IMR-90 (cell line): ENCODE measurements around the gene PGGT1B. TPM values are rescaled to one million over a fixed set of nuclear protein-coding genes. Genes with fewer than 3 reads are reported as not detected.

Experiments used
- ATAC-seq: fragments of 200-7000 bp; cut with Tn5 transposase; 2 replicates; pipeline ENCODE4 v1.9.1; 2020; ENCODE audit warnings: low read depth, mild to moderate bottlenecking, moderate library complexity
- BruUV-seq: library from RNA; stranded (reverse); fragments of 400-500 nt; replicated peaks from 2 replicates; lab custom pipeline; 2021; lab: Mats Ljungman, UMichigan
- CTCF ChIA-PET: fragments of 300-600 bp; formaldehyde crosslinking; extraction: SDS; loops from one replicate; lab custom pipeline; 2021; ENCODE audit warnings: antibody characterized with exemption; lab: Yijun Ruan, JAX
- POLR2A ChIA-PET: fragments of 300-600 bp; sonication (Branson Sonifier 250); formaldehyde crosslinking; loops from one replicate; lab custom pipeline; 2022; ENCODE audit warnings: antibody characterized with exemption; ENCODE audit not compliant: unreplicated experiment; lab: Charles Lee
- DNase-seq: peaks from one replicate; pipeline ENCODE4 v3.0.0; 2013
- H2AFZ ChIP-seq: replicated peaks from 2 replicates; pipeline ENCODE3; 2013; ENCODE audit warnings: low read length, mild to moderate bottlenecking; ENCODE audit not compliant: poor library complexity
- H2AK5ac ChIP-seq: 2 replicates; pipeline ENCODE4 v1.6.1; 2013; ENCODE audit warnings: low read depth, low read length, inconsistent platforms
- H2AK9ac ChIP-seq: replicated peaks from 2 replicates; pipeline ENCODE3; 2013; ENCODE audit warnings: mild to moderate bottlenecking, low read depth, low read length, moderate library complexity; ENCODE audit not compliant: poor library complexity
- H2BK120ac ChIP-seq: 2 replicates; pipeline ENCODE4 v1.6.1; 2013; ENCODE audit warnings: low read depth, low read length, inconsistent platforms
- H2BK15ac ChIP-seq: 3 replicates; pipeline ENCODE4 v1.6.1; 2013; ENCODE audit warnings: low read depth, low read length, inconsistent platforms
- H2BK20ac ChIP-seq: 2 replicates; pipeline ENCODE4 v1.6.1; 2013; ENCODE audit warnings: low read depth, mild to moderate bottlenecking, inconsistent platforms, low read length, moderate library complexity
- H2BK5ac ChIP-seq: 2 replicates; pipeline ENCODE4 v1.6.1; 2013; ENCODE audit warnings: mild to moderate bottlenecking, low read depth, low read length, inconsistent platforms; ENCODE audit not compliant: poor library complexity, severe bottlenecking
- H3K14ac ChIP-seq: replicated peaks from 2 replicates; pipeline ENCODE4 v1.6.1; 2013; ENCODE audit warnings: low read depth, low read length, inconsistent platforms
- H3K18ac ChIP-seq: 2 replicates; pipeline ENCODE4 v1.6.1; 2013; ENCODE audit warnings: low read depth, low read length, control low read depth
- H3K23ac ChIP-seq: 2 replicates; pipeline ENCODE4 v1.6.1; 2013; ENCODE audit warnings: low read depth, low read length, inconsistent platforms
- H3K27ac ChIP-seq: 2 replicates; pipeline ENCODE4 v1.5.1; 2013; ENCODE audit warnings: mild to moderate bottlenecking, control low read depth, low read length; ENCODE audit not compliant: insufficient read depth
- H3K27me3 ChIP-seq: 2 replicates; pipeline ENCODE4 v1.6.1; 2013; ENCODE audit warnings: low read length; ENCODE audit not compliant: control insufficient read depth, insufficient read depth
- H3K36me3 ChIP-seq: 2 replicates; pipeline ENCODE4 v1.6.1; 2013; ENCODE audit warnings: low read length, mixed read lengths; ENCODE audit not compliant: control insufficient read depth, insufficient read depth
- H3K4ac ChIP-seq: 2 replicates; pipeline ENCODE4 v1.6.1; 2013; ENCODE audit warnings: low read depth, low read length, inconsistent platforms
- H3K4me1 ChIP-seq: 2 replicates; pipeline ENCODE4 v1.6.1; 2013; ENCODE audit warnings: low read length, mixed read lengths; ENCODE audit not compliant: control insufficient read depth, insufficient read depth
- H3K4me2 ChIP-seq: 2 replicates; pipeline ENCODE4 v1.6.1; 2013; ENCODE audit warnings: low read depth, mild to moderate bottlenecking, control low read depth, low read length, moderate library complexity
- H3K4me3 ChIP-seq: 2 replicates; pipeline ENCODE4 v1.5.1; 2013; ENCODE audit warnings: low read depth, mild to moderate bottlenecking, control low read depth, low read length, moderate library complexity; ENCODE audit not compliant: insufficient read depth
- H3K56ac ChIP-seq: 2 replicates; pipeline ENCODE4 v1.6.1; 2013; ENCODE audit warnings: low read length, inconsistent platforms; ENCODE audit not compliant: insufficient read depth; ENCODE audit errors: extremely low read depth
- H3K79me1 ChIP-seq, 2 experiments: 2 replicates each; pipeline ENCODE4 v1.6.1; 2013; ENCODE audit warnings: low read length in 2 of 2, inconsistent platforms in 1 of 2, low read depth in 1 of 2
- H3K9ac ChIP-seq: 2 replicates; pipeline ENCODE4 v1.6.1; 2013; ENCODE audit warnings: low read depth, low read length, control low read depth
- H3K9me1 ChIP-seq: 2 replicates; pipeline ENCODE4 v1.6.1; 2013; ENCODE audit warnings: low read length, inconsistent platforms; ENCODE audit not compliant: insufficient read depth
- H3K9me3 ChIP-seq: 2 replicates; pipeline ENCODE4 v1.6.1; 2013; ENCODE audit warnings: low read length; ENCODE audit not compliant: control insufficient read depth, insufficient read depth
- H4K20me1 ChIP-seq: 2 replicates; pipeline ENCODE4 v1.6.1; 2013; ENCODE audit warnings: low read length, inconsistent platforms; ENCODE audit not compliant: insufficient read depth
- H4K5ac ChIP-seq: 2 replicates; pipeline ENCODE4 v1.6.1; 2013; ENCODE audit warnings: mild to moderate bottlenecking, low read depth, low read length, control low read depth
- H4K8ac ChIP-seq, 2 experiments: 2 replicates each; pipeline ENCODE4 v1.6.1; 2013; ENCODE audit warnings: low read depth in 2 of 2, low read length in 2 of 2, control low read depth in 1 of 2, inconsistent platforms in 1 of 2
- H4K91ac ChIP-seq: 2 replicates; pipeline ENCODE4 v1.6.1; 2013; ENCODE audit warnings: low read depth, low read length, inconsistent platforms; ENCODE audit not compliant: insufficient read depth
- CEBPB ChIP-seq: IDR thresholded peaks from 2 replicates; pipeline ENCODE4 v1.6.1; 2012; ENCODE audit warnings: low read depth, low read length, improper control_type of control experiment
- FOS ChIP-seq: fragments of 150-350 bp; IDR thresholded peaks from 2 replicates; pipeline ENCODE4 v1.6.1; 2016; ENCODE audit warnings: low read depth, low read length
- MAFK ChIP-seq: IDR thresholded peaks from 2 replicates; pipeline ENCODE4 v1.6.1; 2012; ENCODE audit warnings: low read depth, low read length, improper control_type of control experiment
- MAZ ChIP-seq: IDR thresholded peaks from 2 replicates; pipeline ENCODE4 v1.6.1; 2012; ENCODE audit warnings: low read depth, mild to moderate bottlenecking, low read length, improper control_type of control experiment, moderate library complexity, borderline replicate concordance
- MXI1 ChIP-seq: IDR thresholded peaks from 2 replicates; pipeline ENCODE4 v1.6.1; 2012; ENCODE audit warnings: low read depth, mild to moderate bottlenecking, low read length, moderate library complexity, borderline replicate concordance
- NFE2L2 ChIP-seq: fragments of 150-350 bp; IDR thresholded peaks from 2 replicates; pipeline ENCODE4 v1.6.1; 2016; ENCODE audit warnings: low read depth, mild to moderate bottlenecking, low read length
- POLR2A ChIP-seq: IDR thresholded peaks from 2 replicates; pipeline ENCODE4 v1.6.1; 2012; ENCODE audit warnings: mild to moderate bottlenecking, low read depth, low read length
- RAD21 ChIP-seq: IDR thresholded peaks from 2 replicates; pipeline ENCODE4 v1.6.1; 2012; ENCODE audit warnings: low read length, improper control_type of control experiment
- RFX5 ChIP-seq: IDR thresholded peaks from 2 replicates; pipeline ENCODE4 v1.8.0; 2012; ENCODE audit warnings: low read depth, mild to moderate bottlenecking, low read length, moderate library complexity
- SMC3 ChIP-seq: fragments of 150-350 bp; IDR thresholded peaks from 2 replicates; pipeline ENCODE4 v1.6.1; 2016; ENCODE audit warnings: low read depth, mild to moderate bottlenecking, antibody characterized with exemption, low read length, moderate library complexity
- USF2 ChIP-seq: fragments of 150-350 bp; IDR thresholded peaks from 2 replicates; pipeline ENCODE4 v1.6.1; 2017; ENCODE audit warnings: mild to moderate bottlenecking, antibody characterized with exemption, low read length, low read depth
- WGBS, 2 experiments: methylation state at CpG; one replicate each; pipeline versions ENCODE4 v1.1.5 to v1.1.7; 2013; ENCODE audit warnings: missing lambda C conversion rate in 2 of 2; ENCODE audit not compliant: insufficient read length in 1 of 2; ENCODE audit errors: extremely low coverage in 2 of 2; 5-methylcytosine and 5-hydroxymethylcytosine counted together
- dilution Hi-C: fragments of 300-500 bp; cut with HindIII; formaldehyde crosslinking; loops from one replicate; pipeline ENCODE4 v1.14.3; 2018; ENCODE audit warnings: low sequenced_read_pairs; ENCODE audit not compliant: unreplicated experiment
- in situ Hi-C: fragments of 300-500 bp; cut with MboI; formaldehyde crosslinking; loops from 3 replicates; pipeline ENCODE4 v1.14.3; 2019; ENCODE audit warnings: low sequenced_read_pairs, inconsistent platforms, mixed read lengths
- intact Hi-C: fragments of 100-400 bp; cut with micrococcal nuclease; formaldehyde crosslinking; loops from 2 replicates; pipeline ENCODE4 v1.10.0; 2022
- polyA plus RNA-seq, 3 experiments: library from polyadenylated mRNA; depleted of rRNA; stranded (reverse); fragments of >200 nt; gene quantifications; 2 replicates each; pipeline ENCODE4 v1.2.3, GENCODE V29; 2012; ENCODE audit warnings: low replicate concordance in 1 of 3
- total RNA-seq: library from RNA; depleted of rRNA; stranded (reverse); fragments of >200 nt; gene quantifications from 2 replicates; pipeline ENCODE4 v1.2.3, GENCODE V29; 2012
- TF ChIP-seq, protein P1 (sequence below): conservative IDR thresholded peaks from 2 replicates; pipeline ENCODE4 v1.5.1; 2012; ENCODE audit warnings: mild to moderate bottlenecking, low read depth, low read length, improper control_type of control experiment

Gene PGGT1B
- total and polyA plus RNA-seq, 2 of the 4 experiments (the other 2 are of a cell fraction), result 2.1 to 19.2 TPM

DNA sequence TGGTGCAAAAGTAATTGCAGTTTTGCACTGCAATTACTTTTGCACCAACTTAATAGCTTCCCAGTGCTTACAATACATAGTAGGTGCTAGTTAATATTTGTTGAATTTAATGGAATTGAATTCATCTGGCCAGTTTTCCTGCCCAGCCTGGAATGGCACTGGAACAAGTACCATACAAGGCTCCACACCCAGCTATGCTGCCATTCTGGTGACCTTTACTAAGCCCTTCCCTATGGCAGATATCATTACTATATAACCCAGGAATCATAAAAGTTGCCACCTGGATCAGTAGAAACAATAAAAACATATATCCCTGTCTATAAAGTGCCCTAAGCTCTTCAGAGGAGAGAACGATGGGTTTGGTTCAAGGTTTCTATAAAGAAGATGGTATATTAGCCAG is 70.6 kb downstream of the PGGT1B start:
- Histone ChIP-seq H3K4me1 (no peaks in the 10 kb centered on the region), H4K20me1 (no peaks in the 10 kb centered on the region), H3K18ac (no peak overlapping the region), H2BK20ac (no peak overlapping the region), H3K23ac (no peak overlapping the region), H3K79me1 (no peaks in the 10 kb centered on the region), H3K9me3 (no peaks in the 10 kb centered on the region), H3K4ac (no peak overlapping the region), H3K4me2 (no peak overlapping the region), H2BK5ac (no peak overlapping the region), H3K9me1 (no peaks in the 10 kb centered on the region), H2BK120ac (no peak overlapping the region), H3K14ac (no peak overlapping the region), H3K27me3 (peaks cover 5% of the 10 kb centered on the region), H3K4me3 (no peak overlapping the region), H4K8ac (no peak overlapping the region), H3K56ac (no peak overlapping the region), H2AK9ac (no peak overlapping the region), H3K27ac (no peak overlapping the region), H3K9ac (no peak overlapping the region), H4K91ac (no peak overlapping the region), H2BK15ac (no peak overlapping the region), H3K36me3 (no peaks in the 10 kb centered on the region), H2AFZ (no peak overlapping the region), H2AK5ac (no peak overlapping the region), H4K5ac (no peak overlapping the region)
- no TSS peak for BruUV-seq
- in situ Hi-C loops (no loop called here), intact Hi-C loops (no loop called here), dilution Hi-C loops (no loop called here)
- TF ChIP-seq FOS (no peak), MAFK (no peak), CEBPB (no peak), POLR2A (no peak), USF2 (no peak), MAZ (no peak), MXI1 (no peak), NFE2L2 (no peak), SMC3 (no peak), RAD21 (no peak), RFX5 (no peak)
- TF ChIP-seq, protein P1, sequence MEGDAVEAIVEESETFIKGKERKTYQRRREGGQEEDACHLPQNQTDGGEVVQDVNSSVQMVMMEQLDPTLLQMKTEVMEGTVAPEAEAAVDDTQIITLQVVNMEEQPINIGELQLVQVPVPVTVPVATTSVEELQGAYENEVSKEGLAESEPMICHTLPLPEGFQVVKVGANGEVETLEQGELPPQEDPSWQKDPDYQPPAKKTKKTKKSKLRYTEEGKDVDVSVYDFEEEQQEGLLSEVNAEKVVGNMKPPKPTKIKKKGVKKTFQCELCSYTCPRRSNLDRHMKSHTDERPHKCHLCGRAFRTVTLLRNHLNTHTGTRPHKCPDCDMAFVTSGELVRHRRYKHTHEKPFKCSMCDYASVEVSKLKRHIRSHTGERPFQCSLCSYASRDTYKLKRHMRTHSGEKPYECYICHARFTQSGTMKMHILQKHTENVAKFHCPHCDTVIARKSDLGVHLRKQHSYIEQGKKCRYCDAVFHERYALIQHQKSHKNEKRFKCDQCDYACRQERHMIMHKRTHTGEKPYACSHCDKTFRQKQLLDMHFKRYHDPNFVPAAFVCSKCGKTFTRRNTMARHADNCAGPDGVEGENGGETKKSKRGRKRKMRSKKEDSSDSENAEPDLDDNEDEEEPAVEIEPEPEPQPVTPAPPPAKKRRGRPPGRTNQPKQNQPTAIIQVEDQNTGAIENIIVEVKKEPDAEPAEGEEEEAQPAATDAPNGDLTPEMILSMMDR, result no peak
- WGBS, 2 experiments, result no CpG with 5 or more reads among the region's 1 CpG
- ATAC-seq (no peak), DNase-seq (no peak)
- ChIA-PET CTCF (no interaction called here), POLR2A (no interaction called here)
